Muscle layer of colon (tissue), 2 donors: Measurements from ENCODE around the gene CLDN1.

Source experiments
- H3K27ac ChIP-seq: one replicate; pipeline ENCODE4 v1.7.0; 2013; ENCODE audit warnings: low read depth, mild to moderate bottlenecking, low read length, moderate library complexity
- H3K27me3 ChIP-seq, 2 donors: one replicate each; pipeline ENCODE4 v1.7.0; 2013; ENCODE audit warnings: low read length in 2 of 2, mild to moderate bottlenecking in 2 of 2; ENCODE audit not compliant: insufficient read depth in 2 of 2, control insufficient read depth in 1 of 2
- H3K36me3 ChIP-seq: one replicate; pipeline ENCODE4 v1.7.0; 2013; ENCODE audit warnings: mild to moderate bottlenecking, low read length; ENCODE audit not compliant: insufficient read depth
- H3K4me1 ChIP-seq: one replicate; pipeline ENCODE4 v1.7.0; 2013; ENCODE audit warnings: mild to moderate bottlenecking, low read length; ENCODE audit not compliant: insufficient read depth
- H3K4me3 ChIP-seq, 2 donors: one replicate each; pipeline ENCODE4 v1.7.0; 2013; ENCODE audit warnings: low read length in 2 of 2, low read depth in 1 of 2, mild to moderate bottlenecking in 1 of 2, moderate library complexity in 1 of 2
- H3K9ac ChIP-seq: one replicate; pipeline ENCODE4 v1.7.0; 2013; ENCODE audit warnings: low read length
- H3K9me3 ChIP-seq: one replicate; pipeline ENCODE4 v1.7.0; 2013; ENCODE audit warnings: mild to moderate bottlenecking, low read length
- donor health status: abdominal sarcoma.
- donor health status: Adenocarcinoma of cecum.

The CLDN1 gene

GRCh38 chr3:190261740-190262139 lies 60.5 kb downstream of the CLDN1 start:
- H3K27me3 ChIP-seq, result no peaks in the 10 kb centered on the region
- H3K9me3 ChIP-seq, result no peaks in the 10 kb centered on the region
- H3K9ac ChIP-seq, result no peak overlapping the region
- H3K36me3 ChIP-seq, result no peaks in the 10 kb centered on the region
- no peak overlapping the region for H3K4me3 ChIP-seq
- no peak overlapping the region for H3K27ac ChIP-seq
- H3K4me1 ChIP-seq, result no peaks in the 10 kb centered on the region

GRCh38 chr3:190261015-190261414 lies 61.2 kb downstream of the CLDN1 start:
- Histone ChIP-seq H3K27me3 (no peaks in the 10 kb centered on the region), H3K4me3 (no peak overlapping the region), H3K27ac (no peak overlapping the region), H3K9me3 (no peaks in the 10 kb centered on the region), H3K4me1 (no peaks in the 10 kb centered on the region), H3K9ac (no peak overlapping the region), H3K36me3 (no peaks in the 10 kb centered on the region)

GRCh38 chr3:190260301-190260700 lies 61.9 kb downstream of the CLDN1 start:
- no peaks in the 10 kb centered on the region for H3K27me3 ChIP-seq
- no peak overlapping the region for H3K4me3 ChIP-seq
- no peaks in the 10 kb centered on the region for H3K9me3 ChIP-seq
- H3K27ac ChIP-seq, result no peak overlapping the region
- no peaks in the 10 kb centered on the region for H3K36me3 ChIP-seq
- H3K9ac ChIP-seq, result no peak overlapping the region
- H3K4me1 ChIP-seq, result no peaks in the 10 kb centered on the region

- no peaks in the 10 kb centered on the region for H3K9me3 ChIP-seq
- no peak overlapping the region for H3K4me3 ChIP-seq
- H3K27me3 ChIP-seq, result no peaks in the 10 kb centered on the region
- no peak overlapping the region for H3K9ac ChIP-seq
- H3K36me3 ChIP-seq, result no peaks in the 10 kb centered on the region
- no peak overlapping the region for H3K27ac ChIP-seq
- no peaks in the 10 kb centered on the region for H3K4me1 ChIP-seq
Observed at GRCh38 chr3:190258634-190259033, 63.6 kb downstream of the CLDN1 start.
